ENCODE measurements around the gene MYO10.

GRCh38 chr5:16884595-16884994 lies 51.5 kb downstream of the MYO10 start:
- TF ChIP-seq CTCF (IDR thresholded peaks at IDR 0.05; ENCODE audit: control extremely low read depth in 1 of 3, insufficient read depth in 1 of 3, low read depth in 1 of 3, low read length in 3 of 3) (no peak), CEBPB (IDR thresholded peaks at IDR 0.05; ENCODE audit: low read depth, low read length) (no peak), CBX8 (IDR thresholded peaks at IDR 0.05; ENCODE audit: borderline replicate concordance, low read depth, low read length) (no peak), POLR2A (IDR thresholded peaks at IDR 0.05; ENCODE audit: control extremely low read depth in 1 of 2, low read depth in 2 of 2, low read length in 2 of 2) (no peak), RAD21 (IDR thresholded peaks at IDR 0.05 in 1 of 2, conservative IDR thresholded peaks at IDR 0.05 in 1 of 2; ENCODE audit: low read depth in 2 of 2, low read length in 2 of 2) (no peak), ZNF274 (IDR thresholded peaks at IDR 0.05; ENCODE audit: borderline replicate concordance, extremely low read depth, low read length) (no peak), POLR2AphosphoS5 (IDR thresholded peaks at IDR 0.05; ENCODE audit: low read depth, low read length) (no peak), JUN (IDR thresholded peaks at IDR 0.05; ENCODE audit: low read depth, low read length) (no peak), SUZ12 (IDR thresholded peaks at IDR 0.05; ENCODE audit: low read length) (no peak), CHD2 (IDR thresholded peaks at IDR 0.05; ENCODE audit: low read length) (no peak)
